CD4-positive, alpha-beta T cell treated with Interleukin-10 for 1 hour (primary cell): ENCODE data around the gene CHD9.
"Not testable (repeated sequence)": the region's sequence is repeated elsewhere in the genome, so short reads cannot be mapped to it uniquely, and the experiment has no call there.

Experiments
- DNase-seq: peaks from one replicate; pipeline ENCODE4 v3.0.0-alpha.2; 2020

CHD9 gene

DNA sequence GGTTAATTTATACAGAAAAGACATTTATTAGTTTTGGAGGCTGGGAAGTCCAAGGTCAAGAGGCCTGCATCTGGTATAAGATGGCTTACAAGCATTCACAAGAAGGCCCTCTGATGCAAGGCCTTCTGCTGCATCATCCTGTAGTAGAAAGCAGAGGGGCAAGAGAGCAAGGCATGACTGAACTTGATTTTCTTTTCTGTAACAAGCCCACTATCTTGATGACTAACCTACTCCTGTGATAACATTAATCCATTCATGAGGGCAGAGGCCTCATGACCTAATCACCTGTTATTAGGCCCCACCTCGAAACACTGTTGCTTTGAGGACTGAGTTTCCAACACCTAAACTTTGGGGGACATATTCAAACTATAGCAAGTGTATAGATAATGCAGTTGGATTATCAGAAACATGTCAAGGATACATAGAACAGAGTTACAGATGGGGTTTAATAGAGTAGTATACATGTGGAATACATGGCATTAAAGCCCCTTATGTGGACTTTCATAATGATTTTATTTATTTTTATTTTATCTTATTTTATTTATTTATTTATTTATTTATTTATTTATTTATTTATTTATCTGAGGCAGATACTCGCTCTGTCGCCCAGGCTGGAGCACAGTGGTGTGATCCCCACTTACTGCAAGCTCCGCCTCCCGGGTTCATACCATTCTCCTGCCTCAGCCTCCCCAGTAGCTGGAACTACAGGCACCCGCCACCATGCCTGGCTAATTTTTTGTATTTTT is 88.2 kb downstream of the CHD9 start:
- DNase-seq: no peak

DNA sequence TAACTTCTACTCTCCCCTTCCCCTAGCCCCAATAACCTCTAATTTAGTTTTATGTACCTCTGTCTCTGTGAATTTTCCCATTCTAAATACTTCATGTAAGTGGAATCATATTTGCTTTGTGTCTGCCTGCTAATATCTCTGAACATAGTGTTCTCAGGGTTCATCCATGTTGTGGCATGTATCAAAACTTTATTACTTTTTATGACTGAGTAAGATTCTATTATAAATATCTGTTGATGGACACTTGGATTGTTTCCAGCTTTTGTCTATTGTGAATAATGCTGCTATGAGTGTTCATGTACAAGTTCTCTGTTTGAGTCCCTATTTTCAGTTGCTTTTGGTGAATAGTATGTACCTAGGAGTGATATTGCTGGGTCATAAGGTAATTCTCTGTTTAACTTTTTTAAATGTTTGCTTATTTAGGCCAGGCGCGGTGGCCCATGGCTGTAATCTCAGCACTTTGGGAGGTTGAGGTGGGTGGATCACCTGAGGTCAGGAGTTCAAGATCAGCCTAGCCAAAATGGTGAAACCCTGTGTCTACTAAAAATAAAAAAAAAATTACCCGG is 92.8 kb downstream of the CHD9 start:
- DNase-seq: no peak

DNA sequence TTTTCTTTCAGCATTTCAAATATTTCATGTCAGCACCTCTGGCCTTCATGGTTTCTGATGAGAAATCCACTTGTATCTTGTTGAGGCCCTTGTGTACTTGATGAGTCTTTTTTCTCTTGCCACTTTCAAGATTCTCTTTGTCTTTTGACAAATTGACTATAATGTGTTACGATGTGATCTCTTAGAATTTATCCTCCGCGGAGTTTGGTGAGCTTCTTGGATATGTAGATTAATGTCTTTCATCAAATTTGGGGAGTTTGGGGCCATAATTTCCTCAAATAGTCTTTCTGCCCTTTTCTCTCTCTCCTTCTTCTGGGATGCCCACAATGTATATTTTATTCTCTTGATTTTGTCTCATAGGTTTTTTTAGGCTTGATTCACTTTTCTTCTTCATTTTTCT is 96.0 kb downstream of the CHD9 start:
- DNase-seq: no peak

DNA sequence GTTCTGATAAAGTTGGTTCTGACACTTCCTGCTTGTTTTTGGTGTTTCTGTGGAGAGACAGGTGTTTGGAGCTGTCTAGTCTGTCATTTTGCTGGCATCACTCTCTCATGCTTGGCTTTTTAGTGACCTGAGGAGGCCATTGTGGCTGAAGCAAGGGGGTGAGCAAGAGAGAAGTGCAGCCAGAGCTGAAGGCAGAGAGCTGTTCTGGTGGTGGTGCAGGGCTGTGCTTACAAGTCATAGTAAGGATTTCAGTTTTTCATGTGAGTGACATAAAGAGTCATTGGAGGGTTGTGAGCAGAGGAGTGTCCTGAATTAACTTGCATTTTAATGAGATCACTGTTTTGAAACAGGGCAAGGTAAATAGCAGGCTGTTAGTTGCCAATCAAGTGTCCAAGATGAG is 97.5 kb downstream of the CHD9 start:
- no peak for DNase-seq

DNA sequence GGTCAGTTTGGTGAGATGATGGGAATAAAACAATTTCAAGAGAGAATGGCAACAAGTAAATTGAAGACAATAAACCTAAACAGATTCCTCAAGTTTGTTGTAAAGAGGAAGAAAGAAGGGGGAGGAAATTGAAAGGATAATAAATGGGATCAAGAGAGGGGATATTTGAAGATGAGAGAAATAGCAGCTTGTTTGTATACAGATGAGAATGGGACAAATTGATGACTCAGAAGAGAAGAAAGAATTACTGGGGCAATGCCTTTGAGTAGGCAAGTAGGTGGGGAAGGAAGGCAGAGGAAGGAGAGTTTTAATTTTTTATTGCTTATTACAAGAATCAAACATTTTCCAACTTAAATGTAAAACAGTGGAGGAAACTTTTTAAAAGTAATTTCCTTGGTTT is 98.3 kb downstream of the CHD9 start:
- no peak for DNase-seq

DNA sequence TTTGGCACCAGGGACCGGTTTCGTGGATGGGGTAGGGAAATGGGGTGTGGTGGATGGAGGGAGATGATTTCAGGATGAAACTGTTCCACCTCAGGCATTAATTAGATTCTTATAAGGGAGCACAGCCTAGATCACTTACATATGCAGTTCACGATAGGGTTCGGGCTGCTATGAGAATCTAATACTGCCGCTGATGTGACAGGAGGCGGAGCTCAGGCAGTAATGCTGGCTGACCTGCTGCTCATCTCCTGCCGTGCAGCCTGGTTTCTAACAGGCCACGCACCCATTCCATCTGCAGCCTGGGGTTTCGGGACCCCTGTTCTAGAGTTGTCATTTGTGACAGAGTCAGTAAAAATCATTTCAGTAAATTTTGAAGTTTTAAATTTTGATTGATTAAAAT is 99.7 kb downstream of the CHD9 start:
- no peak for DNase-seq

DNA sequence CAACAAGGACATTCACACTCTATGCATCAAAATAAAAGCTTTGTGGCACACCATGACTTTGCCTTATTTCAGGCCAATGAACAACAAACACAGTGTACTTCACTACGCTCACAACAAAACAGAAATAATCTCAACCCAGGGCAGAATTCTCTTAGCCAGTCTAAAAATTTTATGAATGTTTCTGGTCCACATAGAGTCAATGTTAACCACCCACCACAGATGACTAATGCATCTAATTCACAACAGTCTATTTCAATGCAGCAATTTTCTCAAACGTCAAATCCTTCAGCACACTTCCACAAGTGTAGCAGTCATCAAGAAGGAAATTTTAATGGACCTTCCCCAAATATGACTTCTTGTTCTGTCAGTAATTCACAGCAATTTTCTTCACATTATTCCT is 101.7 kb downstream of the CHD9 start:
- DNase-seq: no peak

DNA sequence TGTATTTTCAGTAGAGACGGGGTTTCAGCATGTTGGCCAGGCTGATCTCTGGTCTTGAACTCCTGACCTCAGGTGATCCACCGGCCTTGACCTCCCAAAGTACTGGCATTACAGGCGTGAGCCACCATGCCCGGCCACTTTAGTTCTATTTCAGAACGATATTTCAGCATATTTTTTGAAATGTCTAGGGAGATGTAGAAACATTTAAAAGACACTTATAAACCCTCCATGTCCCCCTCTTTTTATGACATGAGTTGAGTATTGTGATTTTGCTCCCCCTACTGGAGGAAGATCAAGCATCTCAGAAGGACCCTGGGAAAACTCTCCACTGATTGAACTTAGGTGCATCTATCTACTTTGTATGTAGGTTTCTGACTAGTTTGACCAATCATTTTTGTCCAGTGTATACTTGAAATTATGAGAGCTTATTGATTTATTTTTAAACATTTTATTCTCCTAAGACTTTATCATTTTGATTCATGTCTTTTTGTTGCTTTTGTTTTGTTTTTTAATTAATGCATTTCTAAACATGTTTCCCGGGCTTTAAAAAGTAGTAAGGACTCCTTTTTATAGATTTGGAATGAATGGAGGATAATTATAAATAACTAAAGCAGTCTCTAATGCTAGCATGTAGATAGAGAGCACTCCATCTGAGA is 105.1 kb downstream of the CHD9 start:
- DNase-seq: peak; percentile 69

DNA sequence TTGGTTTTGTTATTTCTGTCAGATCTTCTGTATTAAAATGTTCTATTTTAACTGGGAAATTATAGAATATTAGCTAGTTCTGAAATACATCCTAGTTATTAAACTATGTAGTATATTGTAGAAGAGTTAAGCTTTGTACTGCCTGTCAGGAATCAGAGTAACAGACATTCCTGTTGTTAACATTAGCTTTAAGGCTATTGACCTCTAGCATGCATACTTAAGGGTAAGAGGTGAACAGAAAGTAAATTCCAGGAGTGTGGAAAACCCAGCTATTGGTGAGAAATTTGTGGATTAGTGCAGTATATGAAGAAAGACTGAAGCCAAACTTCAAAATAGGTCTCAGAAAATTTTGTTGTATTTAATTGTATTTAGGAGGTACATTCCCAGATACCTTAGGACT is 111.3 kb downstream of the CHD9 start:
- DNase-seq: no peak

DNA sequence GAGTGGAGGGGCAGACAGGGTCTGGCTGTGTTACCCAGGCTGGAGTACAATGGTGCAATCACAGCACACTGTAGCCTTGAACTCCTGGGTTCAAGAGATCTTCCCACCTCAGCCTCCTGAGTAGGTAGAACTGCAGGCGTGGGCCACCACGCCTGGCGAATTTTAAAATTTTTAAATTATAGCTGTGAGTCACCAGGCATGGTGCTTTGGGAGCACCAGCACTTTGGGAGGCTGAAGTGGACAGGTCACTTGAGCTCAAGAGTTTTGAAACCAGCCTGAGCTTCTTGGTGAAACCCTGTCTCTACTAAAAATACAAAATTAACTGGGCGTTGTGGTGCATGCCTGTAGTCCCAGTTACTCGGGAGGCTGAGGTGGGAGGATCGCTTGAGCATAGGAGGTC is 114.0 kb downstream of the CHD9 start:
- DNase-seq: no peak

DNA sequence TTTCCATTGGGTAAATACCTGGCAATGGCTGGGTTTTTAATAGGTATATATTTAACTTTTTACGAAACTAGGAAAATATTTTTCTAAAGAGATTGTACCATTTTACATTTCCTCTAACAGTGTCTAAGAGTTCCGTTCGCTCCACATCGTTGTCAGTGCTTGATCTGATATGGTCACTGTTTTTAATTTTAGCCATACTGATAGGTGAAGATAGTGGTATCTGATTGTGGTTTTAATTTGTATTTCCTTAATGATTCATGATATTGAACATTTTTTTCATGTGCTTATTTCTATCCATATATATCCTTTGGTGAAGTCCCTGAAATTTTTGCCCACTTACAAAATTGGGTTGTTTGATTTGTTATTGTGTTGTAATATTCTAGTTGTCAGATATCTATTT is 117.7 kb downstream of the CHD9 start:
- DNase-seq: no peak

DNA sequence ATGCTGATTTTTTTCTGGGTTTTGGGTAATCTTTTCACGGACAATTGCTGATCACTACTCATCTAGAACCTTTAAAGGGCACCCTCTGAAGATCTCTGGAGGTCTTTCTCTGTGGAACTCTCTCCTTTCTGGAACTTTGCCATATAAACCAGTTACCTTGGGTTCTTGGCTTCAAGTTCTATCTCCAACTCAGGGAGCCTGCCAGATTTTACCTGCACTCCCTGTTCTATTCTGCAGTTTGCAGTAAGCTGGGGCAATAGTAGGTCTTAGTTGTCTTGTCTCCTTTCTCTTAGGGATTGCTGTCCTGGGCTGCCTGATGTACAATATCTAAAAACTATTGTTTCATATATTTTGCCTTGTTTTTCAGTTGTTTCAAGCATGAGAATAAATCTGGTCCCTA is 120.3 kb downstream of the CHD9 start:
- DNase-seq: no peak

DNA sequence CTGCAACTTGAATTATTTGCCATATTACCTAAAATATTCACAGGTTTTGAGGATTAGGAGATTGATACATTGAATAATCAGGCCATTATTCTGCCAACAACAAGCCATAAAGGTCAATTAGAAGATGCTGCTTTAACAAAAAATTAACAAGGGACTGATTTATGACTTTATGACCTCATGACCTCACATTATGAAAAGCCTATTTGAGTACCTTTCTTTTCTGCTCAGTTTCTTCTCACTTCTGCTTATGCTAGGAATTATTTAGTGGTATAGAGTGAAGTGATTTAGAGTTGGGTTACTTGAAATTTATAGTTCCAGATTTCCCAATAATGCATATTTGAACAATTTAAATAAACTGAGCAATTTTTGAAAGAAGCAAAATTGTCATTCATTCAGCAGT is 121.6 kb downstream of the CHD9 start:
- no peak for DNase-seq

DNA sequence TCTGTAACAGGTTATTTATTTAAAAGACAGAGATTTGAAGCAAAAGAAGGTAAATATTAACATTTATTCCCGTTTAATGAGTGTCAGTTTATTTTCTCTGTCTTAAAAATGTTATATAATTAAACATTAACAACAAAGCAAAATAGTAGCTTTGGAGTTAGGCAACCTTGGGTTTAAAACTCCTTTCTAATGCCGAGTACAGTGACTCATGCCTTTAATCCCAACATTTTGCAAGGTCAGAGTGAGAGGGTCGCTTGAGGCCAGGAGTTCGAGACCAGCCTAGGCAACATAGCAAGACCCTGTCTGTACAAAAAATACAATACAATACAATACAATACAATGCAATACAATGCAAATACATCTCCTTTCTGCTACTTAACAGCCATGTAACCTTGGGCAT is 128.7 kb downstream of the CHD9 start:
- DNase-seq: no peak

DNA sequence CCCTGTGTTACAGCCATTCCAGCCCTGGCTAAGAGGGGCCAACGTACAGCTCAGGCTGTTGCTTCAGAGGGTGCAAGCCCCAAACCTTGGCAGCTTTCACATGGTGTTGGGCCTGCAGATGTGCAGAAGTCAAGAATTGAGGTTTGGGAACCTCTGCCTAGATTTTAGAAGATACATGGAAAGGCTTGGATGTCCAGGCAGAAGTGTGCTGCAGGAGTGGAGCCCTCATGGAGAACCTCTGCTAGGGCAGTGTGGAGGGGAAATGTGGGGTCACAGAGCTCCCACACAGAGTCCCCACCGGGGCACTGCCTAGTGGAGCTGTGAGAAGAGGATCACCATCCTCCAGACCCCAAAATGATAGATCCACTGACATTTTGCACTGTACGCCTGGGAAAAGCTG is 130.9 kb downstream of the CHD9 start:
- DNase-seq: not testable (repeated sequence)

DNA sequence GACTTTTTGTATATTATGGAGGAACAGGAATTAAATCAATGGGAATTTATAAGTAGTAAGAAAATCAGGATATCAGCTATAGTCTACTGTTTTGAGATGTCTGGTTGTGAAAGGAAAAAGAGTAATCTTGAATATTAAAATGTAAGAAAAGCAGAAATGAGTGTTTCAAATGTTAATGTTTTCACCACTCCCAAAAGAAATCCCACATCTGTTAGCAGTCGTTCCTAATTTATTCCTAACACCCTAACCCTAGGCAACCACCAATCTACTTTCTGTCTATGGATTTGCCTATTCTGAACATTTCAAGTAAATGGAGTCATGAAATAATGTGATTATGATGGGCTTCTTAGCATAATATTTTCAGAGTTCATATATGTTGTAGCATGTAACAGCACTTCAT is 133.0 kb downstream of the CHD9 start:
- no peak for DNase-seq

DNA sequence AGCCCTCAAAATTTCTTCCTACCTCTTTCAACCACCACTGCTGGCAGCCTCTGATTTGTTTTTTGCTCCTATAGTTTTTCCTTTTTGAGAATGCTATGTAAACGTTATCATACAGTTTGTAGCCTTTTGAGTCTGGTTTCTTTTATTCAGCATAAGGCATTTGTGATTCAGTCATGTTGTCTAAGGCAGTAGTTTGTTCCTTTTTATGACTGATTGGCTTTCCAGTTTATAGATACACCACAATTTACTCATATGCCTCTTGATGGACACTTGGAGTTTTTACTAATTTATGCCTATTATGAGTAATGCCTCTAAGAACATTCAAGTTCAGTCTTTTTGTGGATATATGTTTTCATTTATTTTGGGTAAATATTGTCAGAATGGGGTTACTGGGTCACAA is 136.6 kb downstream of the CHD9 start:
- no peak for DNase-seq

DNA sequence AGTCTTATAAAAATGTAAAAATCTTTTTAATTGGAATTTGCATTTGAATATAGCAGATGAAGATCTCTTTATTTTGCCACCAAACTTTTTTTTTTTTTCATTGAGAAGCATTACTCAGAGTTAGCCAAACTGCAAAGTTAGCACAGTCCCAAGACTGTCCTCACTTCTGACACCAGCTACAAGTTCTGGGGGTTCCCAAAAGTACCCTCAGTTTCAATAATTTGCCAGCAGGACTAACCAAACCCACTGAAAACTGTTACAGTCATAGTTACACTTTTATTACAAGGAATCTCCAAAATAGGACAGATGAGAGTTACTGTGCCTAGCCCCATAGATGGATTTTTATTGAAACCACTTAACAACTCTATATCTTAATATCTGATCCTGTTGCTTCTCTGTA is 144.1 kb downstream of the CHD9 start:
- DNase-seq: no peak

DNA sequence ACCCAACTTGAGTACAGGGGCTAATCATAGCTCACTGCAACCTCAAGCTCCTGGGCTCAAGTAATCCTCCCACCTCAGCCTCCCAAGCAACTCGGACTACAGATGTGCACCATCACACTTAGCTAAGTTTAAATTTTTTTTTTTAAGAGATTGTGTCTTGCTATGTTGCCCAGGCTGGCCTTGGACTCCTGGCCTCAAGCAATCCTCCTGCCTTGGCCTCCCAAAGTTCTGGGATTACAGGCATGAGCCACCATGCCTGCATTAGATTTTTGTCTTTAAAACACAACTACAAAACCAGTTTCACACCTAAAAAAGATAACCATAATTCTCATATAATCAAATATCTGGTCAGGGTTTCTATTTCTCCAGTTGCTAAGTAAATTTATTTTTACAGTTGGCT is 147.1 kb downstream of the CHD9 start:
- no peak for DNase-seq

DNA sequence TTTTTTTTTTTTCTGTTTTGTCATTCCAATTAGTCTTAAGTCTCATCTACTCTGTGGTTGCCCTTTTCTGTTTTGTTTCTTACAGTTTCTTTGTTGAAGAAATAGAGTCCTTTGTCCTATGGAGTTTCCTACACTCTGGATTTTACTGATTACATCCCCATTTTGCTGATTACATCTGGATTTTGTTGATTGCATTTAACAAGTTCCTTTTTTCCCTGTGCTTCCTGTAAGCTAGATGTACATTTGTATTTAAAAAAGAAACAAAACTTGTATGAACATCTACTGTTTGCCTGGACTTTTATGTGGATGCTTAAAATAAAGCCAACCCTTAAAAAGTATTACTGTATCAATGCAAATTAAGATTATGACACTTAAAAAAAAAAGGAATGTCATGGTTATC is 147.6 kb downstream of the CHD9 start:
- DNase-seq: no peak

DNA sequence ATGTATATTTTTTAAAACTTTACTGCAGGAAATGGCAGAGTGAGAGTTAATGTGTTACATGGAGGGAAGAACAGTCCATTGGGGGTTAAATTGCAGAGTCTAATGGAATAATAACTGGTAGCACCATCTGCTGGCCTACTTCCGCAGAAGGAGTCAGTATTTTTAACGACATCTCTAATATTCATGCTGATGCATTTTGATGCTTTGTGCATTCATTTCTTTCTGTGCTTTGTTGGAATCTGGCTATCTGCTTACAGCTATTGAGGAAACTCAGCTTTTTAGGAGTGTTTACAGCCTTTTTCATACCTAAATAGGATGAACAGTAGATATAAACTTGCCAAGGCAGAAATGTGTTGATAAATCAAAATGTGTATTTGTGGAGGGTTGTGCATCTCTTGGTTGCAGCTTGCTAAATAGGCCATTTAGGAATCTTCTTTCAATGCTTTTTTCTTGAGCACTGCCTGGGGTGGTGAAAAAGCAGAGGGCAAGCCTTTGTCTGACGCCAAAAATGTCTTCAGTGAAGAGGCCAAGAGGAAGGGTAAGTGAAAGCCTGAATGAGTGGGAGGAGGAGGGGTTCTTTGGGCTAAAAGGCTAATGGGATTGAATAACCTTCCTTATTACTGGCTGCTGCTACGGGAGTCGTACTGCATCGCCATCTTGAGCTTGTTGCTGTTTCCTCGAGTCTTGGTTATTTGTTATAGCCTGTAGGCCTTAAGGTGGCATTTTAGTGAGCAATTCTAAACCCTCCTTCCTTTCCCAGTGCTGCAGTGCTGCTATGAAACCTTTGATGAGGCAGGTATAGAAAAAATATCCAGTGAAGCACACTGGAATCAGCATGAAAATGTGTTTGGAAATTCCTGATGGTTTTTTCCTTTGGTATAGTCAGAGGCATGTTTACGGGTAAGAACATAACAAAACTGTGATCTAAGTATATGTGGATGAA is 153.3 kb downstream of the CHD9 start:
- peak; percentile 27 for DNase-seq

DNA sequence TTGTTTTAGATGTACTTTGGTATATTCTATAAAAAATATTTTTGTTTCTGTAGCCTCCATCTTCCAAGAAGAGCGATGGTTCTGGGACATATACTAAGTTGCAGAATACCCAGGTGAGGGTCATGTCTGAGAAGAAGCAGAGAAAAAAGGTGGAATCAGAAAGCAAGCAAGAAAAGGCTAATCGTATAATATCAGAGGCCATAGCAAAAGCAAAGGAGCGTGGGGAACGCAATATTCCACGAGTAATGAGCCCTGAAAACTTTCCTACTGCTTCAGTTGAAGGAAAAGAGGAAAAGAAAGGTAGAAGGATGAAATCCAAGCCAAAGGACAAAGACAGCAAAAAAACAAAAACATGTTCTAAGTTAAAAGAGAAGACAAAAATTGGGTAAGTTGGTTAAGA is 154.6 kb downstream of the CHD9 start:
- DNase-seq: no peak

DNA sequence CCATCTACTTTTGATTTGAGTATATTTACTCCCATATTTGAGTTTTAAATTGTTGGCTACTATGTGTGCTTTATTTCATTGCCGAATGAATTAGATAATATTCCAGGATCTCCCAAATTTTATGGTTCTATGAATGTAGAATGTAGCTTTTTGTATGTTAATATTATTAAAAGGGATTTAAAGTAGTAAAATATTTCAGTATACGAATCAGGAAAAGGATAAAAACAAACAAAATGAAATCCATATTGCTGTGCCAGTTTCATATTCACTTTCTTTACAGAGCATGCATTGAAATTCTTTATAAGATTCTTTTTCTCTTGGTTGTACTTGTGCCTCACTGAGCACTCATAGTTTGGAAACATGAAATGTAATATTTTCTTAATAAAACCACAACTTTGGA is 155.1 kb downstream of the CHD9 start:
- DNase-seq: no peak

DNA sequence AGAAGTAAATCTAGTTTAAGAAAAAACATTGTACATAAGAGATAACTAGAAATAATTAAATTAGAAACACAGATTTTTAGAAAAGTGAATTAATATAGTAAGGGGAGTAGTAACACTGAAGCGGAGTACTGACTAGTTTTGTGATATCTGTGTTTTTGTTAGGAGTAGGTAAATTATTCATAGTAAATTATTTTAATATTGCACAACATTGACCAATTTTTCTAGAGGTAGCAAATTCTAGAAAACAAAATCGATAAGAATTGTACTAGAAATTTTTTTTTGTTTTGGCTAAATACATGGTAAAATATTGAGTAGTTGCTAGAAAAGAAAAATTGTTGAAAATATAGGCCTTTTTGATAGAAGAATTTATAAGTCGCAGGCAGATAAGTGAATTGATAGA is 156.5 kb downstream of the CHD9 start:
- no peak for DNase-seq
